GM18505 (cell line): ENCODE data around the gene PTPRD.

ENCODE experiments used
- ATAC-seq: cut with Tn5 transposase; IDR thresholded peaks from one replicate; pipeline ENCODE4 v1.9.1; 2021; ENCODE audit not compliant: unreplicated experiment
- POLR2A ChIP-seq: IDR thresholded peaks from 4 replicates; pipeline ENCODE4 v1.6.1; 2011; ENCODE audit warnings: borderline replicate concordance; ENCODE audit not compliant: insufficient read depth, insufficient read length; ENCODE audit errors: extremely low read depth

PTPRD gene

DNA sequence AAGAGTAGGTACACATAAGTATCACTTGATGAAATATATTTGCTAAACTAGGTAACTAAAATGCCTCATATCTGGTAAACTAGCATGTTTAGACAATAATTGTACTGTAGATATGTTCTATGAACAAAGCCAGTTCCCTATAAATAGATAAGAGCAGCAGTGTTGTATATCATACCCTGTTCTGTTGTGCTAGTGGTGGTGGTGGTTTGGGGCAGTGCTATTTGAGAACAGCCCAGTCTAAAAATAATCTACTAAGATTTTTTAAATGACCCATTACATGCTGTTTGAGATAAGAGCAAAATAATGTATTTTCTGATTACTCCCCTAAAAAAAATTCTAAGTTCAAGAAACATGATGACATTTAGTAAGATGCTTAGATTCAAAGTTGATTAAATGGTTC is 1984.0 kb downstream of the PTPRD start:
- ATAC-seq: no peak
- no peak for TF ChIP-seq POLR2A

DNA sequence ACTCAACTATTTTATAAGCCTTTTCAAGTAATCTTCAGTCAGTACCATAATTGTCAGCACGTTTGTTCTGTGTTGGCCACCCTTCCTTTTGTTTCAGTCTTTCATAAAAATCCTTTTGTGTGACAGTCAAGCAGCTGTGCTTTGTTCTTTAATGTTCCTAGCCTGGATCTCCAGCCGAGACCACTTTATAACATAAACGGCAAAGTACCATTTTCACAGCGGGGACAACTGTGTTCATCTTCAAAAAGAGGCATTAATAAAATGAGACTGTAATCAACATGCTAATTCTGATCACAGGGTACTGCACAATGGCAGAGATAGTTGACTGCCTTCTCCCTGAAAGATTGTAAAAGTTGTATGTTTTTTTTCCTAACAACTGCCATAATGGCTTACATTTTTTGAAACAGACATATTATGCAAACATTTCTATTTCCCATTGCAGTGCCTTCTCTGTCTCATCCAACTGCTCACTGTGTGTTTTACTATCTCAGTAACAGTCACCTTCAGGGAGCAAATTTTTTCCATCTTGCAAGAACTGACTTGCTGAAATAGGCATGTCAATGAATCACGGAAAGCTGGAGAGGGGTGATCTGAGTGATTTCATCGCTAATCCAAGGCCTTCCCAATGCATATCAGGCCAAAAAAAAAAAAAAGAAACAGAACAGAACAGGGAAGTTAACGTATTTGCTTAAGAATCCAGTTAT is 1984.7 kb downstream of the PTPRD start:
- TF ChIP-seq POLR2A: no peak
- ATAC-seq: no peak

DNA sequence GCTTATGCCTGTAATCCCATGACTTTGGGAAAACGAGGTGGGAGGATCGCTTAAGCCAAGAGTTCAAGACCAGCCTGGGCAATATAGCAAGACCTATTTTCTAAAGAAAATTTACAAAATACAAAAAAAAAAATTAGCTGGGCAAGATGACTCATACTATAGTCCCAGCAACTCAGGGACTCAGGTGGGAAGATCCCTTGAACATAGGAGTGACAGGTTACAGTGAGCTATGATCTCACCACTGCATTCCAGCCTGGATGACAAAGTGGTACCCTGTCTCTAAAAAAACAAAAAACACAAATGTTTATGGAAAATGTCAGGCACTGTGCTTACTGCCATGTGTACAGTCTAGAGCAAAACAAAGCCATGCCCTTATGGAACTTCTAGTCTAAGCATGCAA is 1989.9 kb downstream of the PTPRD start:
- ATAC-seq: no peak
- no peak for TF ChIP-seq POLR2A

DNA sequence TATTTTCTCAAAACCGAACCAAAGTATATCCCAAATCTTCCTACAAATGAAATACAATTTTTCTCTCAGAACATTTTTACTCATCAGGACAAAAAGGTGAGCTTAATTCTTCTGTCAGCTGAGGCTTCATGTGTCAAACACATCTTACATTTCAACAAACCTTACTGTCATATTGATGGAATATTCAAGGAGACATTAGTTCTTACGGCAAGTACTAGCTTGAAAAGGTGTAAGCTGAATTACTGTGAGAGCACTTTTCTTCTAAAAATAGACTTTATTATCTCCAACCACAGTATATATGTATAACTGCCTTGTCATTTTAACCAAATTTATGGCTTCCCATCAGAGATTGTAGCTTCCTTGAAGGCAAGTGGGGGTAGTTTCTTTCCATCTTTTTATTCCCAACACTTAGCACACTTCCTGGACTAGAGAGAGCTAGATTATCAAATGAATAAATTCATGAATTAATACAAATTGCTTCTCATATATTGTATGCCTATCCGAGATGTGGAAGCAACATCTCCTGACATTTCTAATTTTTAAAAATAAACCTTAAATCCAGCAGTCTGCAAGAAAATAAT is 1990.5 kb downstream of the PTPRD start:
- ATAC-seq: no peak
- no peak for TF ChIP-seq POLR2A

DNA sequence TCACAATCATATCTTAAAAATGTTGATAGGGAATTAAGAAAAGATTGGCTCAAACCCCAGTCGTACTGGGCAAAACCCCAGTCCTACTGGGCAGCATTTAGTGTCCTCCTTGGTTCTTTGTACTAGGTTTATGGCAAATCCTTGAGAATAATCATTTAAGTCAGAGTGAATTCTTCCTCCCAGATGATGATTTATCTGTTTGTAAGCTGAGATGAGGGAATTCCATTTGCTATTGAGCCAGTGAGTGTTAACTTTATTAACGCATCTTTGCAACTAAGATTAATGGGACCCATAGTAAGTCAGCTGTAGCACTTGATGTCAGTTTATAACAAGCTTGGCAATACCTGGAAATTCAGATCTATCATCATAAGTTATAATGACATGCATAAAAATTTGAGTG is 1991.4 kb downstream of the PTPRD start:
- ATAC-seq: no peak
- TF ChIP-seq POLR2A: no peak

DNA sequence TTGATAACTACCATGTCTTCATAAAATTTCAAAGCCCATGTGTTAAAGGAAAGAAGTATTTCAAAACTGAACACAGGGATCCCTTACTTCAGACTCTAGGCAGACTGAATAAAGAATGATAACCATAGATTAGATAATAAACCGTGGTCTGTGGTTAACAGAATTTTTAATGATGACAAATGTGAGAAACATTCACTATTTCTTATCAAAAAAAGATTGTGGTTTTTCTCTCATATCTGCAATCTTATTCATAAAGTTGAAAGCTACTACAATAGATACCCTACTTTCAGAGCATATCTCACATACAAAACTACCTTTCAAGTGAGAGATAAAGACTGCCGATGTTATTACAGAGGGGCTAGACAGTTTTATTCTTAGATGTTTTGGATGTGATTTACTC is 1996.4 kb downstream of the PTPRD start:
- TF ChIP-seq POLR2A: no peak
- no peak for ATAC-seq

DNA sequence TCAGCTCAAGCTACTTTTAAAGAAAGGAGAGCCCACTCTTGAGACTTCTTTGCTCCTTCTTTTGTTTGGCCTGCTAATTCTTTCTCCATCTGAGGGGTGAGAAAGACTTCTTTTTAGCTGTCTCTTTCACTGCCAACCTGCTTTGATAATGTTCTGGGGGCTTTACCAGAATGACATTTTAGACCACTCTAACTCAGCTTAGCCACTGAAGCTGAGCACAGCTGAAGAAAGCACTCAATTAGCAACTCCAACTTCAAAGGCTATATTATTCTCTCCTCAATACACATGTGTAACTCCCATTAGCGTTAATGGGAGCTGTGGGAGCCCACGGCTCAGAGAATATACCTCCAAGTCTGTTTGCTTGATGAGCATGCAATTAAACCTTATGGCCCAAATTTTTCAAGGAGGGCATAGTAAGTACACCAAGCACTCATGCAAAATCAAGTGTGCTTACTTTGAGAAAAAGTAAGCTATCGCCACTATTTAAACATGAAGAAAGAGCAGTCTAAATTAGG is 1997.8 kb downstream of the PTPRD start:
- no peak for ATAC-seq
- no peak for TF ChIP-seq POLR2A

DNA sequence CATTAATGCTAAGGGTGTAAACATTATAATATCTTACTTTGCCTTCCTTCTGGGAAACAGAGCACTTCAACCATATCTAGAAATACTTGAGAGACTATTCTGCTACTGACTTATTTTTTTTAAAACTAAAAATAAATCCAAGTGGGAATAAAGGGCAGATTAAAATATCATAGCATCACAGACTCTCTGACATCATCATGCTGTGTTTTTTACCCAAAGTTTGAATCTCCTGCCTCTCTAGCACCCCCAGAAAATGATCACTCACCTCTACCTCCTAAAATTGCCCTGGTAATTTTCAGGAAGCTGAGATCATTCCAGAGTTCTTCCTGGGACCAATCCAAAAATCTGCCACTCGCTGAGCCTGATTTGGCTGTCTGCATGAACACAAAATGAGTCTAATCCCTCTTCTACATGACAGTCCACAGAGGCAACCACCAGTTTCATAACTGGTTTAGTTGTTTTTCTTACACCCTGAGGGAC is 1999.4 kb downstream of the PTPRD start:
- ATAC-seq: no peak
- no peak for TF ChIP-seq POLR2A

DNA sequence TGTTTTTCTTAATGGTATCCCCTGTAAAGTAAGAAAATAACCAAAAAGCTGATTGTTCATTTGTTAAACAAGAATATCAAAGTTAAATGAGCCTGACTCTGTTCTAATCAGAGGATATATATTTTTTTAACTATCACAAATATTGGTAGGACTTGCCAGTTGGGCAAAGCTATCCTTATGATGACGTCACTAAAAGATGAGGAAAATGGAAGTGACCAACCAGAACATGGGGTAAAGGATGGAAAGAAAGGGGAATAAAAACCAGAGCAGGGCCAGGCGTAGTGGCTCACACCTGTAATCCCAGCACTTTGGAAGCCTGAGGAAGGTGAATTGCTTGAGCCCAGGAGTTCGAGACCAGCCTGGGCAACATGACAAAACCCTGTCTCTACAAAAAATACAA is 2001.6 kb downstream of the PTPRD start:
- TF ChIP-seq POLR2A: no peak
- ATAC-seq: no peak

DNA sequence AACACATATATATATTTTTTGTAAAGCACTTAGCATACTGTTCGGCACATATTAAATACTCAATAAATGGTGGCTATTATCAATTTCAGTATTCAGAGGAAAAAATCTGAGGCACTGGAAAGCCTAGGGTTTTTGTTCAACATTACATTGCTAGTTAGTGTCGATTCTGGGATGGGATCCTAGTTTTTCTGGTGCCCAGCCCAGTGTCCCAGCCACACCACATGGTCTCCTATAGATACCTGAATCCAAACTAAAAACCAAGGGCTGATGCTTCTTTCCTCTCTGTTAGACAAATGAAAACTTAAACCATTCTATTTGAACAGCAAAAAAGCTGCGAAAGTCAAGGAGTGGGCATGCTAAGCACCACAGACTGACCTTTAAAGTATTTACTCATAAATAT is 2002.5 kb downstream of the PTPRD start:
- TF ChIP-seq POLR2A: no peak
- ATAC-seq: no peak

DNA sequence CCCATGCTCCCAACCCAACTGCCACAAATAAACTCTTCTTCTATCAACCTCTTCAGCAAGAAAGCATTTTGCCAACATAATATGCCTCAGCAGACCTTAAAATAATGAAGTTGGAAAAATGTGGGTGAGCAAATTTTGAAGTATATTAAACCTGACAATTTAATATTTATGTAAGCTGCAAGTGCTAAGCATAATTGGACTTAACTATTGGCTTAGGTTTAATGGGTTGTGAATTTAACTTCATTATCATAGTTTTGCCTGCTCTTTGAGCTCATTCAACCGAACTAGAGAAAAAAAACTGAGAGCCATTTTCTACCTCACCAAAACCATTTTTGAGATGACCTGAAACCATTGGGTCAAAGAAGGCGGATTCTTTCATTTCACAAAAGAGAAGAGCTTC is 2007.7 kb downstream of the PTPRD start:
- ATAC-seq: no peak
- TF ChIP-seq POLR2A: no peak

DNA sequence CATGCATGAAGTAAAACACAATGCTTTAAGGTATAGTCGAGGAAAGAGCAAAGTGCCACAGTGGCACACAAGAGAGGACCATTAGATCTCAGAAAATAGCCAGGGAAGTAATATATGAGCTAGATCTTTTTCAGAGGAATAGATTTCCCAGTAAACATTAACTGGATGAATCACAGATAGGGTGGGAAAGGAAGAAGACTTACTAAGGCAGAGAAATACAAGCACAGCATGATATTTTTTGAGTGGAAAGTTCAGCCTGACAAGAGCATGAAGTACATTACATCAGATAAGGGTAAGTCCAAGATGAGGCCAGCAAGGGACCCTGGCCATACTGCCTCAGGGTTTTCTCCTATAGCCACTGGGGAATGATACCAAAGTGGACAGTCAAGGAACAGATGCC is 2008.6 kb downstream of the PTPRD start:
- no peak for ATAC-seq
- TF ChIP-seq POLR2A: no peak

DNA sequence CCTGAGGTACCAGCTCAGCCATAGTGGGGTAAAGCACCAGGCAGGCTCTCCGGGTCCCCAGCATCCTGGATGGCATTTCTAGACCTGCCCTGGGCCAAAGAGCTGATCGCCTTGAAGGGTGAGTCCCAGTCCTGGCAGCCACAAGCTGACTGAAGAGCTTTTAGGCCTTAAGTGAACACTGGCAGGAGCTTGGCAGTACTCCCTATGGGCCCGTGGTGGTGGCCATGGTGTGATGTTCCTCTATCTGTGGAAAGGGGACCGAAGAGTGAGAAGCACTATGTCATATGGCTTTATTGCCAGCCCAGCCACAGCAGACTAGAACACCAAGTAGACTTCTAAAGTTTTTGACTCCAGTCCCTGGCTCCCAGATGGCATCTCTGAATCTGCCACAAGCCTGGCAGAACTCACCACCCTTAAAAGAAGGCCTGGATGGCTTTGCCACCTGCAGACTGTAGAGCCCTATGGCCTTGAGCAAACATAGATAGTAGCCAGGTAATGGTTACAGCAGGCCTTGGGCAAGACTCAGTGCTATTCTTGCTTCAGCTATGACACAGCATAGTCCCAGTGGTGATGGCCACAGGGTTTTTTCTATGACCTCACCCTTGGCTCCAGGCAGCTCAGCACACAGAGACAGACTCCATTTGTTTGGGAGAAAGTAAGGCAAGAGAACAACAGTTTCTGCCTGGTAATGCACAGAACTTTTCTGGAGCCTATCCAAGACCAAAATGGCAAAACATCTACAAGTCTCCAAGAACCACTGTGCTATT is 2011.7 kb downstream of the PTPRD start:
- no peak for ATAC-seq
- no peak for TF ChIP-seq POLR2A

DNA sequence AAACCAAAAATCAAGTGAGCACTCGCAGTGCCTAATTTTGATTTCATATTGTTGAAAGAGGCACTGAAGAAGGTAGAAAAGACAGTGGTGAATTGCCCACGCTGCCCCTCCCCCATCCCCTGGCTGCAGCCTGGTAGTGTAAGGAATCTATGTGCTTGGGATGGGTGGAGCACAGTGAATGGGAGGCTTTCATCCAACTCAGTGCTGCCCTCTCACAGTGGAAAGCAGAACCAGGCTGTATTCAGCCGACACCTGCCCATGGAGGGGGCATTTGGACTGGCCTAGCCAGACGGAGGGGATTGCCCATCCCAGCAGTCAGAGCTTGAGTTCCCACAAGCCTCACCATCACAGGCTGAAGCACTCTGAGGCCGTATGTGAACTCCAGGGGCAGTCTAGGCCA is 2012.9 kb downstream of the PTPRD start:
- no peak for TF ChIP-seq POLR2A
- no peak for ATAC-seq
